ENCODE measurements around the gene AMER2.

AMER2 gene

GRCh38 chr13:25200783-25201182 lies 28.7 kb upstream of the AMER2 start:
- no peaks in the 10 kb centered on the region for H3K36me3 ChIP-seq
- no peak overlapping the region for H3K27ac ChIP-seq
- H3K4me3 ChIP-seq (ENCODE audit: low read depth, low read length), result no peak overlapping the region
- H3K27me3 ChIP-seq (ENCODE audit: insufficient read depth, low read depth, severe bottlenecking), result no peaks in the 10 kb centered on the region
- TF ChIP-seq, protein P1, sequence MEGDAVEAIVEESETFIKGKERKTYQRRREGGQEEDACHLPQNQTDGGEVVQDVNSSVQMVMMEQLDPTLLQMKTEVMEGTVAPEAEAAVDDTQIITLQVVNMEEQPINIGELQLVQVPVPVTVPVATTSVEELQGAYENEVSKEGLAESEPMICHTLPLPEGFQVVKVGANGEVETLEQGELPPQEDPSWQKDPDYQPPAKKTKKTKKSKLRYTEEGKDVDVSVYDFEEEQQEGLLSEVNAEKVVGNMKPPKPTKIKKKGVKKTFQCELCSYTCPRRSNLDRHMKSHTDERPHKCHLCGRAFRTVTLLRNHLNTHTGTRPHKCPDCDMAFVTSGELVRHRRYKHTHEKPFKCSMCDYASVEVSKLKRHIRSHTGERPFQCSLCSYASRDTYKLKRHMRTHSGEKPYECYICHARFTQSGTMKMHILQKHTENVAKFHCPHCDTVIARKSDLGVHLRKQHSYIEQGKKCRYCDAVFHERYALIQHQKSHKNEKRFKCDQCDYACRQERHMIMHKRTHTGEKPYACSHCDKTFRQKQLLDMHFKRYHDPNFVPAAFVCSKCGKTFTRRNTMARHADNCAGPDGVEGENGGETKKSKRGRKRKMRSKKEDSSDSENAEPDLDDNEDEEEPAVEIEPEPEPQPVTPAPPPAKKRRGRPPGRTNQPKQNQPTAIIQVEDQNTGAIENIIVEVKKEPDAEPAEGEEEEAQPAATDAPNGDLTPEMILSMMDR (IDR thresholded peaks at IDR 0.05; ENCODE audit: low read depth, low read length), result no peak
- peaks cover 19% of the 10 kb centered on the region for H3K9me3 ChIP-seq (ENCODE audit: severe bottlenecking)
- no peak for DNase-seq

DNA sequence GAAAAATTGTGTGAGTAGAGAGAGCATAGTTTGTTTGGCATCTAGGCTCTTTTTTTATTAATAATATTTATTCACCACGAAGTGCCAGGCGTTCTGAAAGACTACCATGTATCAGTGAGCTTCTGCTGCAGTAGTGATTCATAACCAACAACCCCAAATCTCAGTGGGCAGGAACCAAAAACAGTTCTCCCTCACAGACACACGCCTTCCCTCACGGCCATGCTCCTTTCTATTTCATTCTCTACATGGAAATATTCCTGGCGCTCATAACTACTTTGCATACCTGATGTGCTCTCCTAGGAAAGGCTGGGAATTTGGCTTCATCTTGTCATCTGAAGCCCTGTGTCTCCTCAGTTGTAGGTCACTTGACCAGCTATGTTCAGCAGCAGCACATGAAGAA lies 26.6 kb upstream of the AMER2 start:
- H3K4me3 ChIP-seq (ENCODE audit: low read depth, low read length), result no peak overlapping the region

DNA sequence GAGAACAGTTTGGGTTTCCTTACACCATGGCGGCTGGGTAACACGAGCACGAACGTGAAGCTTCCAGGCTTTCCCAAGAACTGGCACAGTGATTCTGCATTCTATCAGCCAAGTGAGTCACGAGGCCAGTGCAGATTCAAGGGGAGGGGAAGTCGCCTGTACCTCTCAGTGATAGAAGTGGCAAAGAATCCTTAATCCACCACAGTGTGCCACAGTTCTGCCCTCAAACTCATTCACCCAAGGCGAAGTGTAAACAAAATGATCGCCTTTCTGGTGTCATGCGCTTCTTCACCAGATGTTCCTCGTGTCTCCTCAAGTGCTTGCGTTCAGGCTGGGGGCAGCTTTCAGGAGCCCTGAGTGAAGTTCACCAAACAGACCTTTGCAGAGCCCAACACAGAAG lies 24.9 kb upstream of the AMER2 start:
- Histone ChIP-seq H3K36me3 (no peaks in the 10 kb centered on the region), H3K27ac (no peak overlapping the region), H3K9me3 (ENCODE audit: severe bottlenecking) (peaks cover 33% of the 10 kb centered on the region), H3K4me3 (ENCODE audit: low read depth, low read length) (no peak overlapping the region), H3K27me3 (ENCODE audit: insufficient read depth, low read depth, severe bottlenecking) (no peaks in the 10 kb centered on the region)
- TF ChIP-seq, protein P1 (IDR thresholded peaks at IDR 0.05; ENCODE audit: low read depth, low read length), result no peak
- no peak for DNase-seq

More for the DNA sequence above, 26.6 kb upstream of the AMER2 start:
- Histone ChIP-seq H3K9me3 (ENCODE audit: severe bottlenecking) (peaks cover 34% of the 10 kb centered on the region), H3K27ac (no peak overlapping the region), H3K36me3 (no peaks in the 10 kb centered on the region), H3K27me3 (ENCODE audit: insufficient read depth, low read depth, severe bottlenecking) (no peaks in the 10 kb centered on the region)
- TF ChIP-seq, protein P1 (IDR thresholded peaks at IDR 0.05; ENCODE audit: low read depth, low read length), result no peak
- DNase-seq, result no peak

DNA sequence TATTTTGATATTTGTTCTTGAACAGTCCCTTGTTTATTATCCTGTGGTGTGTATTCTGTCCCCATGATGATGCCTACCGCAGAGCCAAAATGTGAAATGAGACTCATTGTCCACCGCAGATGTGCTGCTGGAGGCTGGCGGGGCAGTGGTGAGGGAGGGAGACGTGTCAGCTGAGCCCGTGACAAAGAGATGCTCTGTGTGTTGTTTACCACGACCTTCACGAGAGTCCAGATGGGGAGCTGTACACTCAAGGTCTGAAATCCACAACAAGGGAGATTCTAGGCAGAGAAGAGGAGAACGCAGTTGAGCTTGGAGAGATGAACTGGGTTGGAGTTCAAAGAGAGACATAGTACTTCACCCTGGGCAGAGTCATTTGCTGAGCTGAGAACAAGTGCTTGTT lies 20.8 kb upstream of the AMER2 start:
- TF ChIP-seq, protein P1 (IDR thresholded peaks at IDR 0.05; ENCODE audit: low read depth, low read length), result no peak
- Histone ChIP-seq H3K9me3 (ENCODE audit: severe bottlenecking) (peaks cover 22% of the 10 kb centered on the region), H3K36me3 (0 out of 2 replicates have a peak, but pooled peaks cover 5% of the 10 kb centered on the region), H3K4me3 (ENCODE audit: low read depth, low read length) (peak overlapping the region; percentile 20), H3K27ac (peak overlapping the region; percentile 90), H3K27me3 (ENCODE audit: insufficient read depth, low read depth, severe bottlenecking) (no peaks in the 10 kb centered on the region)
- DNase-seq, result peak; percentile 87

DNA sequence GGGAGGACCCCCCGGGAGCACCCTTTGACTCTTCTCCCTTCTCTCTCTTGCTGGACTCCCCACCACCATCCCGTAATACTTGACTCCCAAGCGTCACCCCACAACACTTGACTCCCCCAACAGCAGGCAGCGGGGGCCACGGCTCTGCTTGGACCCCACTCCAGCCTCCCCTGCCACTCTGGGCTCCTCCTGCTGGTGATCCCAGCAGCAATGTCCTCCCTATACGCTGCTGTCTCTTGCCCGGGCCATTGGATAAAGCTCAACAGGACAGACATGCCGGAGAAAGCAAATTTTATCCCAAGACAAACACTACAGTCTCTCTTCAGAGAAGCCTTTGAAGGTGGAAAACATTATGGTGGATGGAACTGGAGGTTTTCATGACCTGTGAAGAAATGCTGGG lies 20.4 kb upstream of the AMER2 start:
- Histone ChIP-seq H3K4me3 (ENCODE audit: low read depth, low read length) (peak overlapping the region; percentile 20), H3K9me3 (ENCODE audit: severe bottlenecking) (peaks cover 22% of the 10 kb centered on the region)
- DNase-seq, result peak; percentile 43

More for the DNA sequence above, 20.4 kb upstream of the AMER2 start:
- H3K27ac ChIP-seq, result peak overlapping the region; percentile 90
- H3K27me3 ChIP-seq (ENCODE audit: insufficient read depth, low read depth, severe bottlenecking), result no peaks in the 10 kb centered on the region
- peaks cover 8% of the 10 kb centered on the region for H3K36me3 ChIP-seq
- TF ChIP-seq, protein P1 (IDR thresholded peaks at IDR 0.05; ENCODE audit: low read depth, low read length), result peak; percentile 32; the same call in 1 of the 2 replicates
